Activated CD4-positive, alpha-beta memory T cell treated with anti-CD3 and anti-CD28 coated beads, Interleukin-2, amount 10 ng/mL, durations not matched to agents 7 days and 5 days (primary cell): Measurements from ENCODE around the gene HNF1B. TPM values are rescaled to one million over a fixed set of nuclear protein-coding genes. Genes with fewer than 3 reads are reported as not detected.
A peak's percentile ranks its signal among the peaks of the same experiment; 100 is the strongest.
"Not testable (repeated sequence)": the region's sequence is repeated elsewhere in the genome, so short reads cannot be mapped to it uniquely, and the experiment has no call there.

ENCODE experiments used
- CTCF ChIA-PET: fragments of 350-600 bp; sonication (Branson Sonifier 250); formaldehyde crosslinking; loops from one replicate; lab custom pipeline; 2021; ENCODE audit warnings: antibody characterized with exemption, inconsistent platforms; lab: Charles Lee
- POLR2A ChIA-PET: fragments of 350-600 bp; sonication (Branson Sonifier 250); formaldehyde crosslinking; loops from one replicate; lab custom pipeline; 2021; ENCODE audit warnings: antibody characterized with exemption; lab: Charles Lee
- DNase-seq: peaks from one replicate; pipeline ENCODE4 v3.0.0-alpha.2; 2020
- H3K27ac Mint-ChIP-seq: one replicate; pipeline ENCODE4 v1.8.0; 2021; ENCODE audit warnings: mild to moderate bottlenecking, mixed read lengths
- H3K27me3 Mint-ChIP-seq: one replicate; pipeline ENCODE4 v1.8.0; 2021; ENCODE audit warnings: mixed read lengths
- H3K36me3 Mint-ChIP-seq: one replicate; pipeline ENCODE4 v1.8.0; 2021; ENCODE audit warnings: low read depth, mixed read lengths
- H3K4me1 Mint-ChIP-seq: one replicate; pipeline ENCODE4 v1.8.0; 2021; ENCODE audit warnings: mixed read lengths
- H3K4me3 Mint-ChIP-seq: one replicate; pipeline ENCODE4 v1.8.0; 2021; ENCODE audit warnings: mild to moderate bottlenecking, mixed read lengths
- H3K9me3 Mint-ChIP-seq: one replicate; pipeline ENCODE4 v1.8.0; 2021; ENCODE audit warnings: mixed read lengths
- total RNA-seq, 2 experiments: library from RNA; stranded (reverse); gene quantifications; one replicate each; pipeline ENCODE4 v1.2.3, GENCODE V29; 2021

The HNF1B gene
- not detected for total RNA-seq

DNA sequence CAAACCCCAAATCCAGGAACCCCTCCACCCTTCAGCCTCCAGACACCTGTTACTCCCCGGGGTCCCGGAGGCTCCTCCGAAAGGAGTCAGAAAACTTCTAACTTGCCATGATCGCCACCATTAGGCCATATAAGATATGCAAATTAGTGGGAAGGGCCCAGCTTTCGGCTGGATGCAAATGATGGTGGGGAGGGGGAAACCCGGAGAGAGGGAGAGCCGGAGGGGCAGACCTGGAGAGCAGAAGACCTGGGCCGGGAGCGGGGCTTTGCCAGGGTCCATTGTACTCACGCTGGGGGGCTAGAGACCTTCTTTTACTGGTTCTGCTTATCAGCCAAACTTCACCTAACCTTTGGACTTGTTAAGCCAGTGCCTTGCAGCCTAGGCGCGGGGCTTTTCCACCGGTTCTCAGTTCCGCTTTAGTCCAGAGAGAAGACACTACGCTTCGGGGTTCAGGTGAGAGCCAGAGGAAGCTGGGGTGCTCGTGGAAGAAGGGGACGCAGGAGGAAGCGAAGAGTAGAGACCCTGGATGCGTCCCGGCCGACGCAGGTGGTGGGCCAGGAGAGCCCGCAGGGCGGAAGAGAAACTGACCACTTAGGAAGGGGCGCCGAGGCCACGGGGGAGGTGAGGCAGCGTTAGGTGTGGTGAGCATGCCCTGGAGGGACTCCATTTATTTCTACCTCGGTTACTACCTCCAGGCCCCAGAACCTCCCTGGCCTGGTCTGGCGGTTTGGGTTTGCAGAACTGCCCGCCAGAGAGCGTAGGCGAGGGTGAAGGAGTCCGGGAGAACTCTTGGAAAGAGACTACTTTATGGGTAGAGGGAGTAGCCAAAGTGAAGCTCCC lies at the start of gene HNF1B:
HNF1B (minus strand) TSS at position 99 of the 840 bp plus-strand sequence. CDS start 175 bp downstream, outside the sequence.
- DNase-seq, result no peak
- POLR2A ChIA-PET, result no interaction called here
- peaks cover 21% of the 10 kb centered on the region for H3K4me1 Mint-ChIP-seq
- CTCF ChIA-PET, result interaction anchor here (1.1 to 1.2 kb wide), 2 partner anchors 20 to 26 kb away, joined by 3 to 4 read pairs; no protein-coding TSS in a partner anchor
- H3K27me3 Mint-ChIP-seq, result peaks cover 77% of the 10 kb centered on the region
- H3K27ac Mint-ChIP-seq, result no peak within 1 kb of the TSS
- no peaks in the 10 kb centered on the region for H3K36me3 Mint-ChIP-seq
- H3K4me3 Mint-ChIP-seq, result peak within 1 kb of the TSS; percentile 21
- H3K9me3 Mint-ChIP-seq, result no peaks in the 10 kb centered on the region

DNA sequence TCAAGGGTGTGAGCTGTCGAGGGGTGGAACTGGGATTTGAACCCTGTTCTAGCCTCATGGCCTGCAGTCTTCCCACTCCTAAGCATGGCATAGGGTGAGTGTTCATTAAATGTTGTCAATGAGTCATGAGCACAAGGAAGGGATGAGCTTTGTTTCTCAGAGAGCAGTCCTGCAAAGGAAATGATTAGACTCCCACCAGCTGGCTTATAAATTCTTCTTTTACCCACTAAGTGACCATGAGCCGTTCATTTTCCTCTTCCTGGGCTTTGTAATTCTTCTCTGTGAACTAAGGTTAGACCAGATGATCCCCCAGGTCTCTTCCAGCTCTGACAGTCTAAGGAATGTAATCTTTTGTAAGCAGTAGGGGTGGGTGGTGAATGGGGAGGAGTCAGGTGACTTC lies 47.9 kb upstream of the HNF1B start:
- H3K9me3 Mint-ChIP-seq, result no peaks in the 10 kb centered on the region
- DNase-seq, result no peak
- no peak overlapping the region for H3K27ac Mint-ChIP-seq
- H3K36me3 Mint-ChIP-seq, result no peaks in the 10 kb centered on the region
- peaks cover 6% of the 10 kb centered on the region for H3K4me1 Mint-ChIP-seq
- CTCF ChIA-PET, result interaction anchor here (1.1 to 4.5 kb wide), 6 partner anchors 19 to 199 kb away, joined by 3 to 39 read pairs (median 5); no protein-coding TSS in a partner anchor
- peaks cover 38% of the 10 kb centered on the region for H3K27me3 Mint-ChIP-seq
- POLR2A ChIA-PET, result interaction anchor here (0.8 kb wide), 1 partner anchor 14 kb away, joined by 3 read pairs; no protein-coding TSS in a partner anchor
- no peak overlapping the region for H3K4me3 Mint-ChIP-seq

DNA sequence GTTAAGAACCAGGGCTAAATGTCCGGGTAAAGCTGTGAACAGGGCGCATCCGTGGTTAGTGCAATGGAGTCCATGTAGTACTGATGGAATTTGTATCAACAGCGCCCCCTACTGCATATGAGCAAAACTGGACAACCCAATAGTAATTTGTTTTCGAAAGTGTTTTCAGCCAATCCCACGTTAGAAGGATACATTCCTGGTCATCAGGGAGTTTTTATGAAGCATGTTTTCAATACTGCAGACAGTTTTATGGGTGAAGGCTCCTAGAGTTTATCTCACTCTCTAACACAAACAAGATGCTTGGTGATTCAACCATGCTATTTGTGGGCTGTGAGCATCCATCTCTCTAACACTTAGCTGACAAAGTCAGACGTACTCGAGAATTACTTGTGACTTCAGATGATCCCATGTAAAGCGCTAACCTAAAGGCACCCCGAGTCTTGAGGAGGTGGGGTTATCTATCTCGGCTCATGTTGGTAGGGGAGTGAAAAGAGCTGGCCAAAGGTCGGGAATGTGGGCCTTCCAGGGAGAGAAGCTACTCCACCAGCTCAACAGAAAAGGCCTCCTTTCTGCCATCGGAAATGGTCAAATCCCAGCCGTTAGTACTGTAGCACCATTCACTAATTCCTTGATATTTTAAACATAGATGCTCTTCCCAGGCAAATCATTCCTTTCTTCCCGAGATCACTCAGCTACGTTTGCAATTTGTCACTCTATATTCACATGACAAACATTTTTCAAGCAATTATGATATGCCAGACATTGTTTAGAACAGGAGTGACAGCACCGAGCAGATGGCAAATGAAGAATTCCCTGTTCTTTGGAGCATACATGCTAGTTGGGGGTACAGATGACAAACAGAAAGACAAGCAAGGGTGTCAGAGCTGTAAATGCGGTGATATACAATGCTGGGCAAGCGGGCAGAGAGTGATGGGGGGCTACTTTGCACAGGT lies 46.9 kb upstream of the HNF1B start:
- Mint-ChIP-seq H3K4me3 (no peak overlapping the region), H3K36me3 (no peaks in the 10 kb centered on the region), H3K4me1 (peaks cover 6% of the 10 kb centered on the region)

DNA sequence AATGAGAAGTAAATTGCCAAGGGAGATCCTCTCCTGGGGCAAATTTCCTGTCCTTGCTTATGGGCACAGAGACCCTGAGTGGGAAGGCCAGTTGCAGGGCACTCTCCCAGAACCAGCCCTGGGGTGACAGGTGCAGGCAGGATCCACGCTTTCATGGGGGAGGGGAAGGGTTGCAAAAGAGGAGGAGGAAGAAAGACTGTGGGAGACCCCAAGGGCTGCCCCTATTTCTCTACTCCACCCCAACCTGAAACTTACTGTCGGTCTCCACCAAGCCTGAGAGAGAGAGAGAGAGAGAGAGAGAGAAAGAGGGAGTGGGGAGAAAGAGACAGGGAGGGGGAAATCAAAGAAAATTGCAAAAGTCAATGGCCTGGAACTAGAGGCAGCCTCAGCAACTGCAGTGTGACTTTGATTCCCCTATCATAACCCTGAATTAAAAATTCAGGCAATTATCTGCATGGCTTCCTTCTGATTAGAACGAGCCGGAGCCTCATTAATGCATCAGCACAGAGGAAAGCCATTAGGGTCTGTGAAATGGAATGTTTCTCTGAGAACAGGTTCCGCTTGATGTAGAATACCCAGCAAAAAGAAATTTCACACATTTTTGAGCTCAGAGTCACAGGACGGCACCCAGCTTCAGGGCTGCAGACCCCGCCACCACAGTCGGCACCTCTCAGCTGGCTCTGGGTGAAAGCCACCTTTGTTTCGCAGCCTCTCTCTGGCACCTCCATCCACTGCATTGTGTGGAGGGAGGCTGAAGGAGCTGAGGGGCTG lies 45.1 kb upstream of the HNF1B start:
- Mint-ChIP-seq H3K4me3 (no peak overlapping the region), H3K36me3 (no peaks in the 10 kb centered on the region), H3K4me1 (peaks cover 6% of the 10 kb centered on the region), H3K27me3 (peaks cover 52% of the 10 kb centered on the region), H3K27ac (no peak overlapping the region), H3K9me3 (no peaks in the 10 kb centered on the region)
- CTCF ChIA-PET, result interaction anchor here (0.6 to 4.5 kb wide), 9 partner anchors 14 to 874 kb away, joined by 3 to 39 read pairs (median 4); partner anchors contain the start of gene SYNRG
- DNase-seq, result no peak
- POLR2A ChIA-PET, result no interaction called here

More for the DNA sequence above, 46.9 kb upstream of the HNF1B start:
- Mint-ChIP-seq H3K27ac (no peak overlapping the region), H3K9me3 (no peaks in the 10 kb centered on the region), H3K27me3 (peaks cover 42% of the 10 kb centered on the region)
- ChIA-PET POLR2A (interaction anchor here (0.8 kb wide), 2 partner anchors 13 to 88 kb away, joined by 3 read pairs; no protein-coding TSS in a partner anchor), CTCF (interaction anchor here (0.6 to 4.5 kb wide), 22 partner anchors 8 to 415 kb away, joined by 3 to 39 read pairs (median 4); partner anchors contain the start of gene SYNRG)
- peak; percentile 70 for DNase-seq

- ChIA-PET POLR2A (no interaction called here), CTCF (interaction anchor here (1.0 to 4.5 kb wide), 2 partner anchors 86 to 416 kb away, joined by 3 to 39 read pairs; no protein-coding TSS in a partner anchor)
- Mint-ChIP-seq H3K27ac (no peak overlapping the region), H3K4me3 (no peak overlapping the region), H3K27me3 (peaks cover 57% of the 10 kb centered on the region), H3K36me3 (no peaks in the 10 kb centered on the region), H3K4me1 (peaks cover 6% of the 10 kb centered on the region), H3K9me3 (no peaks in the 10 kb centered on the region)
- no peak for DNase-seq
Measured at GRCh38 chr17:37789021-37789565, 44.2 kb upstream of the HNF1B start.

DNA sequence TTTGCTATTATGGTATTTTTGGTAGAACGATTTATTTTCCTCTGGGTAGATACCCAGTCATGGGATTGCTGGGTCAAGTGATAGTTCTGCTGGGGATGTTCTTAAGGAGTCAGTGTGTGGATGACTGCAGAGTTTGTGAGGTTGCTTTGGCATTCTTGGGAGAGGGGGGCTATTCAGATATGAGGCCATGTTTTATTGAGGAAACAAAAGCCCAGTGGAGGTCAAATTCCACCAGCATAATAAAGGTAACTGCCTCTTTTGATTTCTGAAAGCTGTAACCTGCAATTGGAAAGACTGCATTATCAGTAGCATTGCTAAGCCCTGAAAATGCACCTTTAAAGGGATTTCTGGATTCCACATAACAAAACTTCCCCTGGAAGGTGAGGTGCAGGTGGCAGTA lies 43.7 kb upstream of the HNF1B start:
- Mint-ChIP-seq H3K4me3 (no peak overlapping the region), H3K9me3 (no peaks in the 10 kb centered on the region), H3K27me3 (peaks cover 57% of the 10 kb centered on the region), H3K27ac (no peak overlapping the region), H3K36me3 (no peaks in the 10 kb centered on the region), H3K4me1 (peaks cover 6% of the 10 kb centered on the region)
- ChIA-PET CTCF (no interaction called here), POLR2A (no interaction called here)
- no peak for DNase-seq

GRCh38 chr17:37787055-37787757 lies 42.3 kb upstream of the HNF1B start:
- H3K4me3 Mint-ChIP-seq, result no peak overlapping the region
- H3K9me3 Mint-ChIP-seq, result no peaks in the 10 kb centered on the region
- no peaks in the 10 kb centered on the region for H3K36me3 Mint-ChIP-seq
- ChIA-PET CTCF (interaction anchor here (0.7 kb wide), 1 partner anchor 85 kb away, joined by 4 read pairs; no protein-coding TSS in a partner anchor), POLR2A (no interaction called here)
- peaks cover 6% of the 10 kb centered on the region for H3K4me1 Mint-ChIP-seq
- H3K27me3 Mint-ChIP-seq, result peaks cover 67% of the 10 kb centered on the region
- no peak for DNase-seq
- no peak overlapping the region for H3K27ac Mint-ChIP-seq

GRCh38 chr17:37786481-37786880 lies 41.6 kb upstream of the HNF1B start:
- no peaks in the 10 kb centered on the region for H3K36me3 Mint-ChIP-seq
- no peak for DNase-seq
- H3K9me3 Mint-ChIP-seq, result no peaks in the 10 kb centered on the region
- no peak overlapping the region for H3K4me3 Mint-ChIP-seq
- CTCF ChIA-PET, result no interaction called here
- POLR2A ChIA-PET, result no interaction called here
- H3K27me3 Mint-ChIP-seq, result peaks cover 63% of the 10 kb centered on the region
- no peak overlapping the region for H3K27ac Mint-ChIP-seq
- H3K4me1 Mint-ChIP-seq, result peaks cover 6% of the 10 kb centered on the region

DNA sequence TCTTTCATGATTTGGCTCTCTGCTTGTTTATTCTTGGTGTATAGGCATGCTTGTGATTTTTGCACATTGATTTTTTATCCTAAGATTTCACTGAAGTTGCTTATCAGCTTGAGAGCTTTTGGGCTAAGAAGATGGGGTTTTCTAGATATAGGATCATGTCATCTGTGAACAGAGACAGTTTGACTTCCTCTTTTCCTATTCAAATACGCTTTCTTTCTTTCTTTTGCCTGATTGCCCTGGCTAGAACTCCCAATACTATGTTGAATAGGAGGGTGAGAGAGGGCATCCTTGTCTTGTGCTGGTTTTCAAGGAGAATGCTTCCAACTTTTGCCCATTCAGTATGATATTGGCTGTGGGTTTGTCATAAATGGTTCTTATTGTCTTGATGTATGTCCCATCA lies 37.6 kb upstream of the HNF1B start:
- CTCF ChIA-PET, H3K4me1 Mint-ChIP-seq, H3K36me3 Mint-ChIP-seq, H3K4me3 Mint-ChIP-seq, H3K27ac Mint-ChIP-seq, DNase-seq, POLR2A ChIA-PET, H3K9me3 Mint-ChIP-seq: not testable (repeated sequence)
- H3K27me3 Mint-ChIP-seq, result peaks cover 58% of the 10 kb centered on the region

DNA sequence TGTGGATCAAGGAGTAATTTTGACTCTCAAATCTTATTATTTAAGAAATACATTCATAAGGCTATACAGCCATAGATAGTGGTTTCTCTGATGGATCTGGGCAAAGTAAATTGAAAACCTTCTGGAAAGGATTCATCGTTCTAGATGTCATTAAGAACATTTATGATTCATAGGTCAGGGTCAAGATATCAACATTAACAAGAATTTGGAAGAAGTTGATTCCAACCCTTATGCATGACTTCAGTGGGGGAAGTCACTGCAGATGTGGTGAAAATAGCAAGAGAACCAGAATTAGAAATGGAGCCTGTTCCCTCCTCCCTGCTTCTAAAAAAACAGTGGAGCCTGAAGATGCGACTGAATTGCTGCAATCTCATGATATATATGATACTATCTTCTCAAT lies 36.6 kb upstream of the HNF1B start:
- no peak overlapping the region for H3K27ac Mint-ChIP-seq
- ChIA-PET CTCF (interaction anchor here (1.9 kb wide), 1 partner anchor 10 kb away, joined by 8 read pairs; no protein-coding TSS in a partner anchor), POLR2A (no interaction called here)
- H3K4me1 Mint-ChIP-seq, result peaks cover 1% of the 10 kb centered on the region
- H3K36me3 Mint-ChIP-seq, result no peaks in the 10 kb centered on the region
- H3K4me3 Mint-ChIP-seq, result no peak overlapping the region
- DNase-seq, result no peak
- H3K27me3 Mint-ChIP-seq, result peaks cover 49% of the 10 kb centered on the region
- H3K9me3 Mint-ChIP-seq, result no peaks in the 10 kb centered on the region

- no peak overlapping the region for H3K27ac Mint-ChIP-seq
- no peaks in the 10 kb centered on the region for H3K36me3 Mint-ChIP-seq
- H3K4me3 Mint-ChIP-seq, result no peak overlapping the region
- H3K9me3 Mint-ChIP-seq, result no peaks in the 10 kb centered on the region
- peaks cover 37% of the 10 kb centered on the region for H3K27me3 Mint-ChIP-seq
- ChIA-PET POLR2A (no interaction called here), CTCF (interaction anchor here (1.3 to 1.9 kb wide), 2 partner anchors 9 to 12 kb away, joined by 6 to 8 read pairs; no protein-coding TSS in a partner anchor)
- H3K4me1 Mint-ChIP-seq, result peaks cover 14% of the 10 kb centered on the region
- no peak for DNase-seq
Measured at GRCh38 chr17:37779554-37779953, 34.7 kb upstream of the HNF1B start.
